Endothelial cell of umbilical vein (primary cell): ENCODE data around the gene SGCD. TPM values are rescaled to one million over a fixed set of nuclear protein-coding genes. Genes with fewer than 3 reads are reported as not detected.

Source experiments
- BruUV-seq: library from RNA; stranded (reverse); fragments of 400-500 nt; replicated peaks from 2 replicates; lab custom pipeline; 2021; lab: Mats Ljungman, UMichigan
- CTCF ChIA-PET: fragments of 300-600, 350-600 bp; sonication (Branson Sonifier 250); formaldehyde crosslinking; loops from one replicate; lab custom pipeline; 2021; ENCODE audit warnings: antibody characterized with exemption, inconsistent platforms; lab: Charles Lee
- POLR2A ChIA-PET: fragments of 300-600, 350-600 bp; sonication (Branson Sonifier 250); formaldehyde crosslinking; loops from one replicate; lab custom pipeline; 2021; ENCODE audit warnings: antibody characterized with exemption, inconsistent platforms; lab: Charles Lee
- DNase-seq: peaks from one replicate; pipeline ENCODE4 v3.0.0-alpha.2; 2011; ENCODE audit warnings: low read depth, low spot score
- FAIRE-seq: peaks from 2 replicates; lab custom pipeline; 2011; peaks lifted over from hg19 to GRCh38; lab: Jason Lieb, UNC
- H2AFZ ChIP-seq: 2 replicates; pipeline ENCODE4 v1.6.0; 2012; ENCODE audit warnings: low read depth, low read length, control low read depth, inconsistent platforms
- H3K27ac ChIP-seq: 2 replicates; pipeline ENCODE4 v1.5.1; 2011; ENCODE audit warnings: low read depth, mild to moderate bottlenecking, control low read depth, low read length, moderate library complexity; ENCODE audit not compliant: insufficient read depth
- H3K27me3 ChIP-seq, 2 experiments: 2 replicates each; pipeline versions ENCODE4 v1.6.0 to v1.6.1; 2011; ENCODE audit warnings: low read length in 2 of 2, mixed read lengths in 1 of 2; ENCODE audit not compliant: control insufficient read depth in 2 of 2, insufficient read depth in 2 of 2
- H3K36me3 ChIP-seq, 2 experiments: 2 replicates in 1 of 2; 3 replicates in 1 of 2; pipeline ENCODE4 v1.5.1; 2011; ENCODE audit warnings: low read length in 2 of 2, mild to moderate bottlenecking in 1 of 2, moderate library complexity in 1 of 2; ENCODE audit not compliant: control insufficient read depth in 2 of 2, insufficient read depth in 2 of 2; ENCODE audit errors: extremely low read depth in 1 of 2
- H3K4me1 ChIP-seq: 3 replicates; pipeline ENCODE4 v1.5.1; 2011; ENCODE audit warnings: mild to moderate bottlenecking, low read length; ENCODE audit not compliant: control insufficient read depth, insufficient read depth; ENCODE audit errors: extremely low read depth
- H3K4me2 ChIP-seq: 2 replicates; pipeline ENCODE4 v1.6.1; 2011; ENCODE audit warnings: low read length, control low read depth, mixed read lengths; ENCODE audit not compliant: insufficient read depth
- H3K4me3 ChIP-seq, 3 experiments: fragments of 200-600 bp in 1 of 3; sonication (generic), shearing (Covaris generic) in 1 of 3; replicated peaks in 1 of 3; 2 replicates each; pipeline ENCODE4 v1.5.1; 2011 to 2016; ENCODE audit warnings: control low read depth in 3 of 3, low read length in 3 of 3, mild to moderate bottlenecking in 2 of 3, inconsistent platforms in 1 of 3, low read depth in 1 of 3, moderate library complexity in 1 of 3; ENCODE audit not compliant: insufficient read depth in 1 of 3
- H3K79me2 ChIP-seq: 2 replicates; pipeline ENCODE4 v1.6.0; 2012; ENCODE audit warnings: low read length, inconsistent platforms; ENCODE audit not compliant: control insufficient read depth, insufficient read depth
- H3K9ac ChIP-seq: replicated peaks from 2 replicates; pipeline ENCODE3; 2011; ENCODE audit warnings: low read length, control low read depth; ENCODE audit not compliant: insufficient read depth; ENCODE audit errors: extremely low read depth
- H3K9me1 ChIP-seq: replicated peaks from 3 replicates; pipeline ENCODE4 v1.6.0; 2011; ENCODE audit warnings: mild to moderate bottlenecking, low read length; ENCODE audit not compliant: control insufficient read depth, insufficient read depth; ENCODE audit errors: extremely low read depth
- H3K9me3 ChIP-seq: replicated peaks from 2 replicates; pipeline ENCODE4 v1.5.1; 2012; ENCODE audit warnings: low read length, inconsistent platforms; ENCODE audit not compliant: control insufficient read depth, insufficient read depth
- H4K20me1 ChIP-seq: replicated peaks from 2 replicates; pipeline ENCODE3; 2011; ENCODE audit warnings: mild to moderate bottlenecking, low read length; ENCODE audit not compliant: control insufficient read depth, insufficient read depth; ENCODE audit errors: extremely low read depth
- CTCF ChIP-seq, 2 donors: IDR thresholded peaks; 1 replicate in 1 of 2; 2 replicates in 1 of 2; pipeline ENCODE4 v1.5.1; 2011; ENCODE audit warnings: low read length in 2 of 2, mild to moderate bottlenecking in 2 of 2, moderate library complexity in 2 of 2, control low read depth in 1 of 2, inconsistent platforms in 1 of 2, low read depth in 1 of 2; ENCODE audit not compliant: insufficient read depth in 1 of 2; ENCODE audit errors: extremely low read depth in 1 of 2
- EZH2 ChIP-seq: IDR thresholded peaks from 2 replicates; pipeline ENCODE4 v1.6.1; 2012; ENCODE audit warnings: borderline replicate concordance, low read depth, mild to moderate bottlenecking, moderate library complexity, low read length, inconsistent platforms; ENCODE audit not compliant: severe bottlenecking
- FOS ChIP-seq: IDR thresholded peaks from 2 replicates; pipeline ENCODE4 v1.6.1; 2011; ENCODE audit warnings: mild to moderate bottlenecking, low read length, moderate library complexity, borderline replicate concordance; ENCODE audit not compliant: insufficient read depth
- GATA2 ChIP-seq: IDR thresholded peaks from 2 replicates; pipeline ENCODE4 v1.7.0; 2011; ENCODE audit warnings: low read depth, mild to moderate bottlenecking, moderate library complexity, mixed read lengths, low read length; ENCODE audit not compliant: insufficient read length, insufficient read depth
- JUN ChIP-seq: IDR thresholded peaks from 2 replicates; pipeline ENCODE4 v1.6.1; 2011; ENCODE audit warnings: borderline replicate concordance, low read depth; ENCODE audit not compliant: insufficient read length, insufficient read depth
- MYC ChIP-seq: IDR thresholded peaks from one replicate; pipeline ENCODE4 v1.6.1; 2011; ENCODE audit warnings: mild to moderate bottlenecking, low read depth, low read length
- POLR2A ChIP-seq: IDR thresholded peaks from 2 replicates; pipeline ENCODE4 v1.6.1; 2012; ENCODE audit warnings: low read depth, mild to moderate bottlenecking, control low read depth, low read length
- POLR2AphosphoS5 ChIP-seq: IDR thresholded peaks from 2 replicates; pipeline ENCODE4 v1.6.1; 2012; ENCODE audit warnings: low read depth, mild to moderate bottlenecking, control low read depth, low read length, moderate library complexity; ENCODE audit not compliant: insufficient read depth
- dilution Hi-C: fragments of 300-500 bp; cut with MboI; formaldehyde crosslinking; loops from one replicate; pipeline ENCODE4 v1.15.0; 2019; ENCODE audit warnings: low sequenced_read_pairs; ENCODE audit not compliant: extremely low pct_ligation_motif_present
- intact Hi-C: fragments of 100-400 bp; cut with micrococcal nuclease; formaldehyde crosslinking; loops from one replicate; pipeline ENCODE4 v1.10.0; 2022
- polyA plus RNA-seq, 4 experiments: library from polyadenylated mRNA; depleted of rRNA in 3 of 4; stranded (reverse) in 3 of 4; unstranded in 1 of 4; fragments of >200 nt; gene quantifications; 2 replicates each; pipeline versions ENCODE4 v1.2.1 to v1.2.3, GENCODE V29; 2011 to 2012; ENCODE audit warnings: missing spikeins in 1 of 4
- total RNA-seq: library from RNA; stranded (reverse); gene quantifications from 2 replicates; pipeline ENCODE4 v1.2.3, GENCODE V29; 2021
- TF ChIP-seq, protein P1 (sequence below): IDR thresholded peaks from 2 replicates; pipeline ENCODE4 v1.6.1; 2011; ENCODE audit not compliant: insufficient read depth, insufficient read length

SGCD gene
- total and polyA plus RNA-seq, 2 donors (not counting 3 experiments of a cell fraction or from before 2014, with no cell fraction given), result not detected

GRCh38 chr5:156500755-156501154, 173.8 kb downstream of the SGCD start:
- no peaks in the 10 kb centered on the region for H3K79me2 ChIP-seq
- no peaks in the 10 kb centered on the region for H3K9me1 ChIP-seq
- H3K9me3 ChIP-seq, result peaks cover 3% of the 10 kb centered on the region
- no peaks in the 10 kb centered on the region for H3K36me3 ChIP-seq
- DNase-seq (no peak), FAIRE-seq (no peak)
- H4K20me1 ChIP-seq, result no peaks in the 10 kb centered on the region
- no peak overlapping the region for H3K4me2 ChIP-seq
- ChIA-PET POLR2A (no interaction called here), CTCF (no interaction called here)
- intact Hi-C loops, result no loop called here
- no peaks in the 10 kb centered on the region for H3K4me1 ChIP-seq
- H3K9ac ChIP-seq, result no peak overlapping the region
- dilution Hi-C loops, result no loop called here
- TF ChIP-seq, protein P1, sequence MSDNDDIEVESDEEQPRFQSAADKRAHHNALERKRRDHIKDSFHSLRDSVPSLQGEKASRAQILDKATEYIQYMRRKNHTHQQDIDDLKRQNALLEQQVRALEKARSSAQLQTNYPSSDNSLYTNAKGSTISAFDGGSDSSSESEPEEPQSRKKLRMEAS, result no peak
- TF ChIP-seq GATA2 (no peak), EZH2 (no peak), CTCF (IDR thresholded peaks at IDR 0.05; ENCODE audit: extremely low read depth in 1 of 2, insufficient read depth in 1 of 2, low read depth in 1 of 2, low read length in 2 of 2) (no peak), JUN (no peak), POLR2A (no peak), FOS (no peak), POLR2AphosphoS5 (no peak), MYC (no peak)
- H3K27me3 ChIP-seq, result no peaks in the 10 kb centered on the region
- H3K4me3 ChIP-seq, result no peak overlapping the region
- H2AFZ ChIP-seq, result no peak overlapping the region
- no peak overlapping the region for H3K27ac ChIP-seq
- BruUV-seq, result no TSS peak
